Astrocyte of the cerebellum (primary cell): ENCODE data around the gene ISL1.

Experiments
- DNase-seq: peaks from one replicate; pipeline ENCODE4 v3.0.0-alpha.2; 2011; ENCODE audit warnings: low read depth
- H3K4me3 ChIP-seq: 2 replicates; pipeline ENCODE4 v1.5.1; 2011; ENCODE audit warnings: mild to moderate bottlenecking, low read depth, low read length, moderate library complexity
- in situ Hi-C: cut with HindIII; loops from 2 replicates; pipeline ENCODE4 v1.10.0; 2017; ENCODE audit warnings: low sequenced_read_pairs
- TF ChIP-seq, protein P1 (sequence below): IDR thresholded peaks from 2 replicates; pipeline ENCODE4 v1.5.1; 2012; ENCODE audit warnings: low read length, low read depth, moderate library complexity, mild to moderate bottlenecking; ENCODE audit errors: missing control alignments

The ISL1 gene

GRCh38 chr5:51379331-51379700 lies 3.9 kb upstream of the ISL1 start:
- TF ChIP-seq, protein P1, sequence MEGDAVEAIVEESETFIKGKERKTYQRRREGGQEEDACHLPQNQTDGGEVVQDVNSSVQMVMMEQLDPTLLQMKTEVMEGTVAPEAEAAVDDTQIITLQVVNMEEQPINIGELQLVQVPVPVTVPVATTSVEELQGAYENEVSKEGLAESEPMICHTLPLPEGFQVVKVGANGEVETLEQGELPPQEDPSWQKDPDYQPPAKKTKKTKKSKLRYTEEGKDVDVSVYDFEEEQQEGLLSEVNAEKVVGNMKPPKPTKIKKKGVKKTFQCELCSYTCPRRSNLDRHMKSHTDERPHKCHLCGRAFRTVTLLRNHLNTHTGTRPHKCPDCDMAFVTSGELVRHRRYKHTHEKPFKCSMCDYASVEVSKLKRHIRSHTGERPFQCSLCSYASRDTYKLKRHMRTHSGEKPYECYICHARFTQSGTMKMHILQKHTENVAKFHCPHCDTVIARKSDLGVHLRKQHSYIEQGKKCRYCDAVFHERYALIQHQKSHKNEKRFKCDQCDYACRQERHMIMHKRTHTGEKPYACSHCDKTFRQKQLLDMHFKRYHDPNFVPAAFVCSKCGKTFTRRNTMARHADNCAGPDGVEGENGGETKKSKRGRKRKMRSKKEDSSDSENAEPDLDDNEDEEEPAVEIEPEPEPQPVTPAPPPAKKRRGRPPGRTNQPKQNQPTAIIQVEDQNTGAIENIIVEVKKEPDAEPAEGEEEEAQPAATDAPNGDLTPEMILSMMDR = no peak
- H3K4me3 ChIP-seq = no peak overlapping the region
- in situ Hi-C loops = no loop called here
- DNase-seq = no peak

- TF ChIP-seq, protein P1 = peak; percentile 55
- no peak for DNase-seq
- no peak overlapping the region for H3K4me3 ChIP-seq
- in situ Hi-C loops = no loop called here
Observed at GRCh38 chr5:51380603-51381207, 2.5 kb upstream of the ISL1 start.

GRCh38 chr5:51381761-51382474 lies 1.3 kb upstream of the ISL1 start:
- DNase-seq = no peak
- in situ Hi-C loops = no loop called here
- TF ChIP-seq, protein P1 = no peak
- H3K4me3 ChIP-seq = peak overlapping the region; percentile 4

GRCh38 chr5:51382521-51383130 lies 622 bp upstream of the ISL1 start:
- TF ChIP-seq, protein P1 = no peak
- H3K4me3 ChIP-seq = peak overlapping the region; percentile 45
- in situ Hi-C loops = no loop called here
- no peak for DNase-seq

GRCh38 chr5:51384281-51384840 lies 1.1 kb downstream of the ISL1 start:
- no peak overlapping the region for H3K4me3 ChIP-seq
- in situ Hi-C loops = no loop called here
- no peak for DNase-seq
- TF ChIP-seq, protein P1 = no peak

- in situ Hi-C loops = no loop called here
- no peak for DNase-seq
- TF ChIP-seq, protein P1 = no peak
- H3K4me3 ChIP-seq = no peak overlapping the region
Observed at GRCh38 chr5:51385216-51385615, 2.0 kb downstream of the ISL1 start.
